ENCODE data around the gene EIF4A3. TPM values are rescaled to one million over a fixed set of nuclear protein-coding genes. Genes with fewer than 3 reads are reported as not detected.

EIF4A3 gene
- total and polyA plus RNA-seq, 4 donors: 29.0 to 35.1 (median 33.4) TPM

DNA sequence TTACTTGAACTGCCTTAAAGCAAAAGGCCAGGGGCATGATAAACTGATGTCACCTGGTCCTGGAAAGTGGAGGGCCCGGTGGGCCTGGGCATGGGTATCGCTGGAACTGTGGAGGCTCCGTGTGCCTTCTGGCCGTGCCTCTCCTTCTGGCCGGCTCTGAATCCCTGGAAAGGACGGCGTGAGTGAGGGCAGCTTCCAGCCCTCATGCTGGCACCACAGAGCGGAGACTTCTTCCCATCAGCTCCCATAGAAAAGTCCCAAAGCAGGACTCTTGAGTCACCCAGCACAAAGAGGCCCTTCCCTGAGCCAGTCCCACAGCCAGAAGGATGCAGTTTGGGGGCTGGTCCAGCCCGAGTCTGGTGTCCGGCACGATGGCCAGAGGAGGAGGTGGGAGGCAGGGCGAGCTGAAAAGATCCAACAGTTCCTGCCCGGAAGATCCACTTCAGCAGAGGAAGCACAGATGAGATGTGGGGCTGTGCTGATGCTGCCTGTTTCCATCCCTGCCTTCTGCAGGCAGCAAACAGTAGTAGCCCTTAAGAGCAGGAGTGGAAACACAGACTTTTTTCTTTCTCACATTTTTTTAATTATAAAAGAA, 37.8 kb downstream of the EIF4A3 start:
- 95% methylated on average over 13 of the region's 13 CpGs for WGBS
- no peak for TF ChIP-seq GABPA (IDR thresholded peaks at IDR 0.05 in 1 of 2, conservative IDR thresholded peaks at IDR 0.05 in 1 of 2)
- TF ChIP-seq TAF1 (conservative IDR thresholded peaks at IDR 0.05): no peak
- TF ChIP-seq HNF4G (IDR thresholded peaks at IDR 0.05): no peak
- TF ChIP-seq FOXA2 (IDR thresholded peaks at IDR 0.05): no peak
- TF ChIP-seq FOXA1 (IDR thresholded peaks at IDR 0.05): no peak
- TF ChIP-seq, protein P1, sequence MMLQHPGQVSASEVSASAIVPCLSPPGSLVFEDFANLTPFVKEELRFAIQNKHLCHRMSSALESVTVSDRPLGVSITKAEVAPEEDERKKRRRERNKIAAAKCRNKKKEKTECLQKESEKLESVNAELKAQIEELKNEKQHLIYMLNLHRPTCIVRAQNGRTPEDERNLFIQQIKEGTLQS (IDR thresholded peaks at IDR 0.05): no peak
- TF ChIP-seq EGR1 (IDR thresholded peaks at IDR 0.05; ENCODE audit: low read depth in 2 of 2): no peak
- TF ChIP-seq, protein P2, sequence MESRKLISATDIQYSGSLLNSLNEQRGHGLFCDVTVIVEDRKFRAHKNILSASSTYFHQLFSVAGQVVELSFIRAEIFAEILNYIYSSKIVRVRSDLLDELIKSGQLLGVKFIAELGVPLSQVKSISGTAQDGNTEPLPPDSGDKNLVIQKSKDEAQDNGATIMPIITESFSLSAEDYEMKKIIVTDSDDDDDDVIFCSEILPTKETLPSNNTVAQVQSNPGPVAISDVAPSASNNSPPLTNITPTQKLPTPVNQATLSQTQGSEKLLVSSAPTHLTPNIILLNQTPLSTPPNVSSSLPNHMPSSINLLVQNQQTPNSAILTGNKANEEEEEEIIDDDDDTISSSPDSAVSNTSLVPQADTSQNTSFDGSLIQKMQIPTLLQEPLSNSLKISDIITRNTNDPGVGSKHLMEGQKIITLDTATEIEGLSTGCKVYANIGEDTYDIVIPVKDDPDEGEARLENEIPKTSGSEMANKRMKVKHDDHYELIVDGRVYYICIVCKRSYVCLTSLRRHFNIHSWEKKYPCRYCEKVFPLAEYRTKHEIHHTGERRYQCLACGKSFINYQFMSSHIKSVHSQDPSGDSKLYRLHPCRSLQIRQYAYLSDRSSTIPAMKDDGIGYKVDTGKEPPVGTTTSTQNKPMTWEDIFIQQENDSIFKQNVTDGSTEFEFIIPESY (IDR thresholded peaks at IDR 0.05): no peak
- no peak for DNase-seq (ENCODE audit: low spot score)

DNA sequence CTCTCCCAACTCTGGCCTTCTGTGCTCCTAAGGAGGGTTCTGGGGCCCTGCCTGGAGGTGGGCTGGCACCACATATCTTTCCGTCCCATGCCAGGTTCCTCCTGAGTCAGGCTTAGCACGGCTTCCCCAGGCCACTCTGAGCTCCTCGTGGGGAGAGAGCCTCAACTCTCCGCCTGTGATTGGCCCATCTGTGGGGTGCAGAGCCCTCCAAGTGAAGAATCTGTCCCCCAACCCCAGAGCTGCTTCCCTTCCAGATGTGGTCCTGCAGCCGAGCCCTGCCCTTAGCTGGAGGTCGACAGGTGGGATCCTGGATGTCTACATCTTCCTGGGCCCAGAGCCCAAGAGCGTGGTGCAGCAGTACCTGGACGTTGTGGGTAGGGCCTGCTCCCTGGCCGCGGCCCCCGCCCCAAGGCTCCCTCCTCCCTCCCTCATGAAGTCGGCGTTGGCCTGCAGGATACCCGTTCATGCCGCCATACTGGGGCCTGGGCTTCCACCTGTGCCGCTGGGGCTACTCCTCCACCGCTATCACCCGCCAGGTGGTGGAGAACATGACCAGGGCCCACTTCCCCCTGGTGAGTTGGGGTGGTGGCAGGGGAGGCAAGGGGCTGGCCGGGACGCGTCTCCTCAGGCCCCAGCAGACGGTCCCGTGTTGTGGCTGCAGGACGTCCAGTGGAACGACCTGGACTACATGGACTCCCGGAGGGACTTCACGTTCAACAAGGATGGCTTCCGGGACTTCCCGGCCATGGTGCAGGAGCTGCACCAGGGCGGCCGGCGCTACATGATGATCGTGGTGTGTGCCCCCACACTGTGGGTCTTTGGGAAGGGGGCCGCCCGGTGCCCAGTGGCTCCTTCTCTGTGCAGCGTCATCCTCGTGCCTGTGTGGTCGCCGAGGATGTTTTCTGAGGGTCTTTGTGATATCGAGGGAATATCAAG, 38.6 kb downstream of the EIF4A3 start:
- 92% methylated on average over 40 of the region's 40 CpGs for WGBS
- Histone ChIP-seq H3K4me1 (ENCODE audit: control insufficient read depth in 4 of 4, insufficient read depth in 4 of 4, low read length in 3 of 4) (no peaks in the 10 kb centered on the region), H3K9me3 (ENCODE audit: control insufficient read depth in 4 of 4, low read length in 3 of 4) (no peaks in the 10 kb centered on the region), H3K4me3 (ENCODE audit: low read depth in 1 of 3, low read length in 3 of 3) (no peak overlapping the region), H3K27me3 (ENCODE audit: control insufficient read depth in 4 of 4, insufficient read depth in 4 of 4, low read length in 3 of 4) (no peaks in the 10 kb centered on the region), H3K36me3 (ENCODE audit: control insufficient read depth in 4 of 4, insufficient read depth in 3 of 4, low read depth in 1 of 4, low read length in 3 of 4) (peaks cover 0 to 1% (median 0%) of the 10 kb centered on the region in 4 donors), H3K27ac (ENCODE audit: low read depth in 1 of 2, low read length in 2 of 2) (no peak overlapping the region), H3K9ac (ENCODE audit: low read depth in 1 of 2, low read length in 2 of 2) (no peak overlapping the region)
- no peak for DNase-seq (ENCODE audit: low spot score)
- no peak for TF ChIP-seq GABPA (IDR thresholded peaks at IDR 0.05 in 1 of 2, conservative IDR thresholded peaks at IDR 0.05 in 1 of 2)

More for the DNA sequence above, 37.8 kb downstream of the EIF4A3 start:
- Histone ChIP-seq H3K27ac (ENCODE audit: low read depth in 1 of 2, low read length in 2 of 2) (no peak overlapping the region), H3K27me3 (ENCODE audit: control insufficient read depth in 4 of 4, insufficient read depth in 4 of 4, low read length in 3 of 4) (no peaks in the 10 kb centered on the region), H3K4me3 (ENCODE audit: low read depth in 1 of 3, low read length in 3 of 3) (no peak overlapping the region), H3K9ac (ENCODE audit: low read depth in 1 of 2, low read length in 2 of 2) (no peak overlapping the region), H3K4me1 (ENCODE audit: control insufficient read depth in 4 of 4, insufficient read depth in 4 of 4, low read length in 3 of 4) (no peaks in the 10 kb centered on the region), H3K9me3 (ENCODE audit: control insufficient read depth in 4 of 4, low read length in 3 of 4) (no peaks in the 10 kb centered on the region), H3K36me3 (ENCODE audit: control insufficient read depth in 4 of 4, insufficient read depth in 3 of 4, low read depth in 1 of 4, low read length in 3 of 4) (peaks cover 0 to 1% (median under 1%) of the 10 kb centered on the region in 4 donors)

DNA sequence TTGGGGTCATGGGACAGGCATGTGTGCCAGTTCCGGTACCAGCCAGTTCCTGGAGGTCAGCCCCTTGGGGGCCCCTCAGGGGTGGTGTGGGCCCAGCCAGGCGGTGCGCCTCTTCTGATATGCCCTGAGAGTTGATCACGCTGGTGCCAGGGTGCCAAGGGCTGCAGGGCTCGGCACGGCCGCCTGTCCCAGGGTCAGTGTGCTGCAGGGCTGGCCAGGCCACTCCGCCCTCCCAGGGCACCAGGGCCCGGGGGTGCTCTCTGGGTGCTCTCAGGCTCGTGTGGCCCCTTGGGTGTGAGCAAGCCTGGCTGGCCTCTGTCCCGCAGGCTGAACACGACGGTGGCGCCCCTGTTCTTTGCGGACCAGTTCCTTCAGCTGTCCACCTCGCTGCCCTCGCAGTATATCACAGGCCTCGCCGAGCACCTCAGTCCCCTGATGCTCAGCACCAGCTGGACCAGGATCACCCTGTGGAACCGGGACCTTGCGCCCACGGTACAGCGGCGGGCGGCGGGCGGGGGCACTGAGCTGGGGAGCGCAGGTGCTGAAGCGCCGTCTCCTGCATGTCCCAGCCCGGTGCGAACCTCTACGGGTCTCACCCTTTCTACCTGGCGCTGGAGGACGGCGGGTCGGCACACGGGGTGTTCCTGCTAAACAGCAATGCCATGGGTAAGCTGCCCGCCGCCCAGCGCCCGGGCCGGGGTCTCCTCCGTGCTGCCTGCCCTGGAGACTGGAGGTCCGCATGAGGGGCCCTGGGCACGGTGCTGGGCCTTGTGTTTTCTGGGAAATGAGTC, 39.5 kb downstream of the EIF4A3 start:
- Histone ChIP-seq H3K9me3 (ENCODE audit: control insufficient read depth in 4 of 4, low read length in 3 of 4) (no peaks in the 10 kb centered on the region), H3K9ac (ENCODE audit: low read depth in 1 of 2, low read length in 2 of 2) (no peak overlapping the region), H3K27me3 (ENCODE audit: control insufficient read depth in 4 of 4, insufficient read depth in 4 of 4, low read length in 3 of 4) (no peaks in the 10 kb centered on the region), H3K27ac (ENCODE audit: low read depth in 1 of 2, low read length in 2 of 2) (no peak overlapping the region), H3K4me3 (ENCODE audit: low read depth in 1 of 3, low read length in 3 of 3) (no peak overlapping the region), H3K36me3 (ENCODE audit: control insufficient read depth in 4 of 4, insufficient read depth in 3 of 4, low read depth in 1 of 4, low read length in 3 of 4) (no peaks in the 10 kb centered on the region), H3K4me1 (ENCODE audit: control insufficient read depth in 4 of 4, insufficient read depth in 4 of 4, low read length in 3 of 4) (peaks cover 0 to 4% (median under 1%) of the 10 kb centered on the region in 4 donors)
- 93% methylated on average over 46 of the region's 46 CpGs for WGBS
- DNase-seq (ENCODE audit: low spot score): no peak
- TF ChIP-seq, protein P2 (IDR thresholded peaks at IDR 0.05): no peak
- TF ChIP-seq SP1 (IDR thresholded peaks at IDR 0.05) (no peak), EGR1 (IDR thresholded peaks at IDR 0.05; ENCODE audit: low read depth in 2 of 2) (no peak), FOXA1 (IDR thresholded peaks at IDR 0.05) (no peak), RAD21 (IDR thresholded peaks at IDR 0.05) (no peak), JUND (IDR thresholded peaks at IDR 0.05) (no peak), HNF4G (IDR thresholded peaks at IDR 0.05) (no peak), NR2F2 (IDR thresholded peaks at IDR 0.05) (no peak), GABPA (IDR thresholded peaks at IDR 0.05 in 1 of 2, conservative IDR thresholded peaks at IDR 0.05 in 1 of 2) (no peak), HNF4A (conservative IDR thresholded peaks at IDR 0.05) (no peak), TAF1 (conservative IDR thresholded peaks at IDR 0.05) (no peak), FOXA2 (IDR thresholded peaks at IDR 0.05) (no peak), RXRA (IDR thresholded peaks at IDR 0.05) (no peak)
- TF ChIP-seq, protein P3, sequence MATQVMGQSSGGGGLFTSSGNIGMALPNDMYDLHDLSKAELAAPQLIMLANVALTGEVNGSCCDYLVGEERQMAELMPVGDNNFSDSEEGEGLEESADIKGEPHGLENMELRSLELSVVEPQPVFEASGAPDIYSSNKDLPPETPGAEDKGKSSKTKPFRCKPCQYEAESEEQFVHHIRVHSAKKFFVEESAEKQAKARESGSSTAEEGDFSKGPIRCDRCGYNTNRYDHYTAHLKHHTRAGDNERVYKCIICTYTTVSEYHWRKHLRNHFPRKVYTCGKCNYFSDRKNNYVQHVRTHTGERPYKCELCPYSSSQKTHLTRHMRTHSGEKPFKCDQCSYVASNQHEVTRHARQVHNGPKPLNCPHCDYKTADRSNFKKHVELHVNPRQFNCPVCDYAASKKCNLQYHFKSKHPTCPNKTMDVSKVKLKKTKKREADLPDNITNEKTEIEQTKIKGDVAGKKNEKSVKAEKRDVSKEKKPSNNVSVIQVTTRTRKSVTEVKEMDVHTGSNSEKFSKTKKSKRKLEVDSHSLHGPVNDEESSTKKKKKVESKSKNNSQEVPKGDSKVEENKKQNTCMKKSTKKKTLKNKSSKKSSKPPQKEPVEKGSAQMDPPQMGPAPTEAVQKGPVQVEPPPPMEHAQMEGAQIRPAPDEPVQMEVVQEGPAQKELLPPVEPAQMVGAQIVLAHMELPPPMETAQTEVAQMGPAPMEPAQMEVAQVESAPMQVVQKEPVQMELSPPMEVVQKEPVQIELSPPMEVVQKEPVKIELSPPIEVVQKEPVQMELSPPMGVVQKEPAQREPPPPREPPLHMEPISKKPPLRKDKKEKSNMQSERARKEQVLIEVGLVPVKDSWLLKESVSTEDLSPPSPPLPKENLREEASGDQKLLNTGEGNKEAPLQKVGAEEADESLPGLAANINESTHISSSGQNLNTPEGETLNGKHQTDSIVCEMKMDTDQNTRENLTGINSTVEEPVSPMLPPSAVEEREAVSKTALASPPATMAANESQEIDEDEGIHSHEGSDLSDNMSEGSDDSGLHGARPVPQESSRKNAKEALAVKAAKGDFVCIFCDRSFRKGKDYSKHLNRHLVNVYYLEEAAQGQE (IDR thresholded peaks at IDR 0.05): no peak
- TF ChIP-seq, protein P1 (IDR thresholded peaks at IDR 0.05): no peak

Measured in liver (tissue), 9 donors.